GM20431 (cell line): ENCODE data around the gene IKZF4.
"Not testable (repeated sequence)": the region's sequence is repeated elsewhere in the genome, so short reads cannot be mapped to it uniquely, and the experiment has no call there.

Source experiments
- in situ Hi-C: fragments of 300-500 bp; cut with MseI, MboI; formaldehyde crosslinking; loops from one replicate; pipeline ENCODE4 v1.15.0; 2020; ENCODE audit warnings: low sequenced_read_pairs; ENCODE audit not compliant: unreplicated experiment

IKZF4 gene

DNA sequence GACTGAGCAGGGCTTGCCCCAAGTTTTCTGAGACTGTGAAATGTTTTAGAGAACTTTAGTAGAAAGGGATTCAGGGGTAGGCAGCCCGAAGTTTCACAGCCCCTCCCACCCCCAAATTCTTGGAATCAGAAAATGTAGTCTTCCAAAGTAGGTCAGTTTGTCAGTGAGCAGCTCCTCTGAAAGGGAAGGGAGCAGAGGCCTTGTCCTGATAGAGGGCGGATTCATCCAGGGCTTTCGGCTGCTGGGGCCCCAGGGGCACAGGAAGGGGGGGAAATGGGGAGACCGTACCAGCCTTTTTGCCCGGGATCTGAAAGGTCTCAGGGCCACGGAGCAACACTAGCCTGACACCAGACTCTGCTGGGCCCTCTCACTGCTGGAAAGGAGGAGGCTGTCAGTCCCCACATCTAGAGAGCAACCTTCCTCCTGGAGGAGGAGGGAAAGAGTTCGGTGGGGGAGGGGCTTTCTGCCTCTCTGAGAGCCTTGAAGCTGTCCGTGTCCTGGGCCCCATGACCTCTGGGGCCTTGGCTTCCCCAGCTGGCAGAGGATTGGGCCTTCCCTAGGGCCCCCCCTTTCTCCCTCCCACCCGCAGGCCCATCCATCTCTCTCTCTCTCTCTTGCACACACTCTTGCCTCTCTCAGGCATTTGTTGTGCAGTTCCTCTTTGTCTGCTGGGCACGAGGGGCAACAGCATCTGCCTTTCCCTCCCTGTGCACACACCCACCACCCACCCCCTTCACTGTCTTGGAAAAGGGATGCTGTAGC lies at the start of gene IKZF4:
Gene IKZF4, plus strand, starts transcription at position 621 of the 762 bp plus-strand sequence. CDS start 451 bp downstream, outside the sequence.
- in situ Hi-C loops, result no loop called here

DNA sequence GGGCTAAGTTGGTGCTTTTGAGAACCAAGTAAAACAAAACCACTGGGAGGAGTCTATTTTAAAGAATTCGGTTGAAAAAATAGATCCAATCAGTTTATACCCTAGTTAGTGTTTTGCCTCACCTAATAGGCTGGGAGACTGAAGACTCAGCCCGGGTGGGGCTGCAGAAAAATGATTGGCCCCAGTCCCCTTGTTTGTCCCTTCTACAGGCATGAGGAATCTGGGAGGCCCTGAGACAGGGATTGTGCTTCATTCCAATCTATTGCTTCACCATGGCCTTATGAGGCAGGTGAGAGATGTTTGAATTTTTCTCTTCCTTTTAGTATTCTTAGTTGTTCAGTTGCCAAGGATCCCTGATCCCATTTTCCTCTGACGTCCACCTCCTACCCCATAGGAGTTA lies 48.8 kb upstream of the IKZF4 start:
- in situ Hi-C loops, result no loop called here

DNA sequence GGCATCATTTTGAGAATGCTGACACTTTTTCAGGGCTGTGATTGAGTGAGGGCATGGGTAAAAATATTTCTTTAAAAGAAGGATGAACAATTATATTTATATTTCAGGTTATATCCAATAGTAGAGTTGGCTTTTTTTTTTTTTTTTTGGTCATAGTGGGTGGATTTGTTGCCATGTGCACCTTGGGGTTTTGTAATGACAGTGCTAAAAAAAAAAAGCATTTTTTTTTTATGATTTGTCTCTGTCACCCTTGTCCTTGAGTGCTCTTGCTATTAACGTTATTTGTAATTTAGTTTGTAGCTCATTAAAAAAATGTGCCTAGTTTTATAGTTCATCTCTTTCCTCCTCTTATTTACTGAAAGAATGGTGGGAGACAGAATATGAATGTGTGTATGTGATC lies 48.4 kb upstream of the IKZF4 start:
- in situ Hi-C loops, result no loop called here

DNA sequence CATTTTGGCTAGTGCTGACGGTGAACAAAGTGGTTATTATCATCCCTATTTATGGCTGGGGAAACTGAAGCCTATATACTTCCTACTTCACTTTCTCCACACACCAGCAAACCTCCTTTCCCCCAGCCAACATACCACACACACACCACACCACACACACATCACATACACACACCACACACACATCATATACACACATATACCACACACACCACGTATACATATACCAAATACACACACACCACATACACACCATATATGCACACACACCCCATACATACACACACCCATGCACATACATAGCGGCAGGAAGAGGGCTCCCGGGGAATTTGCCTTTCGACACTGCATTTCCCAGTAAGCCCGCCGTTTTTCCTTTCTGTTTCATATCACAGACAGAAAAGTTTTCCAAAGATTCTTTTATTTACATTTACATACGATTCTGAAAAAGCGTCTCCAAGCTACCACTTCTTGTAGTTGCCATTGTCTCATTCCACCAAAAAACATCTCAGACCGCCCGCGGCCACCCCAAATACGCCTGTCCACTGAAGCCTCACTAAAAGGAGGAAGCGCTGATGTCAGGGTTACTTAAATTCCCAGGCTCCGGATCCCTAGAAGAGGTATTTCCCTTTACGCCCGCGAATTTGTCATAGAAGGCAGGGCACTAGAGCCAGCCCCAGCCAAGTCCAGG lies 47.8 kb upstream of the IKZF4 start:
- in situ Hi-C loops, result no loop called here

DNA sequence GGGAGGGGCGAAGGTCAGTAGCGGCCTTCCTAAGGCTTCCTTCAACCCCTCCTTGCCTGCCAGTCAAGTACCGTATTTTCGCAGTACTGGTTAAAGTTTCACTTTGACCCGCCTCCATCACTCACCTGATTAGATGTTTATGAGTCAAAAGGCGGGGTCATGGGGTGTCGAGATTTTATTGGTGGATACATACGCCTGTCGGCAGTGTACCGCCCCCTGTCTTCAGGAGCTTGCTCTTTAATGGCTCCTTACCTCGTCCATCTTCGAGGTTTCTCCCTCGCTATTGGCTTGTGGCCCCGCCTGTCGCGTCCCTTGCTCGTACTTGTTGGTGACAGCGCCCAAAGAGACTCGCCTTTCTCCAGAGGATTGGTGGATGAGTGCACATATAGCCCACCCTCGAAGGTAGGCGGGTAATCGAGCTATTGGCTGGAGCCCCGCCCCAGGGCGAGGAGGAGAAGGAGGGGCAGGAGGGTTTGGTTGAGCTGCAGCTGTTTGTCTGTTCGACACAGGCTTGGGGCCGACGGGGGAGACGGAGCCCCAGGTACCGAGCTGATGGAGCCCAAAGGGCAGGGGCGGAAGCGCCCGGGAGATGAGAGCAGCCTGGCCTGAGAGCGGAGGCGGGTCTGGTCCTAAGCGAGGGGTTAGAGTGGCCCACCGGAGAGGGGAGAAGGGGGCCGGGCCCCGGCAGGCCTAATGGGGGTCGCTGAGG lies 47.1 kb upstream of the IKZF4 start, which contains the start of gene RAB5B:
Gene RAB5B, plus strand, starts transcription at position 480 of the 709 bp plus-strand sequence. CDS start 12,883 bp downstream, outside the sequence.
- in situ Hi-C loops, result no loop called here

DNA sequence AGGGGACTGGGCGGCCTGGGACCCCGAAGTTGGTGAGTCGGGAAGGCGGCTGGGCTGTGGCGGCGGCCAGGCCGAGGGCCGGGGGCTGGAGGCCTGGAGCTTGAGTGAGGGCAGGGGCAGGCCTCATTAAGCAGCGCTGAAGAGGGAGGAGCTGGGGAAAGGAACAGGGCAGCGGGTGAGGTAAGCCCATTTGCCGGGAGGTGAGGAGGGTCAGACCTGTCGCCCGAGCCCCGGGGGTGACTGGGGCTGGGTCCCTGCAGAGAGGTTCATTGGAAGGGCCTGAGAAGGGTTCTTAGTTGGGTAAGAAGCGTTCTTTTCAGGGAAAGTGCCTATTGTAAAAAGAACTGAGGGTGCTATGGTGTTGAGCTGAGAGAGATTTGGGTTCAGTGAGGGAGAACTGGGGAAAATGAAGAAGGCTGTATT lies 46.5 kb upstream of the IKZF4 start:
- in situ Hi-C loops, result no loop called here

DNA sequence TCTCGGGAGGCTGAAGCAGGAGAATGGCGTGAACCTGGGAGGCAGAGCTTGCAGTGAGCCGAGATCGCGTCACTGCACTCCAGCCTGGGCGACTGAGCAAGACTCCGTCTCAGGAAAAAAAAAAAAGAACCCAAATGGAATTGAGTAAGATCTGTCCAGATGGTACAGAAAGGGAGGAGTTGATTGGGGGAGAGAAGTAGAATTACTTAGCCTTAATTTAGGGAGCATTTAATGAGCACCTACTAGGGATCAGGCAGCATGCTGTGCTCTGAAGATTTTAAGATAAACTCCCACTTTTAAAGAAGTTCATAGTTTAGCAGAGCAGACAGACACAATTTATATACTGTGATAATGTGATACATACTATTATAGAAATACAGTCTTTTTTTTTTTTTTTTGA lies 42.5 kb upstream of the IKZF4 start:
- in situ Hi-C loops, result no loop called here

DNA sequence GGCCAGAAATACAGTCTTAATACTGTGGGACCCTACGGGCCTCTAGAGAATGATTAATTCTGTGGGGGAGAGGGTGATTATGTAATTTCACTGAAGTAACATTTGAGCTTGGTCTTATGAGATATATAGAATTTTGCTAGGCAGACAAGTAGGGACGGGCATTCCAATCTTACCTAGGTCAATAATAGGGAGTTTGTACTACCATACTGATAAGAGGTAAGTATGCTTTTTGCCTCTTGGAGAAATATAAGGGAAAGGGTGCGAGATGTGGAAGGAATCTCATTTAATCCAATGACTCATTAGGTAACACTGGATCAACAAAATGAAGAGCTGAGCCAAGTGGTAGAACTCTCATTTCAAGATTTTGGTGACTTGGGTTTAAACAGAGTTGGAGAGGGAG lies 41.8 kb upstream of the IKZF4 start:
- in situ Hi-C loops, result no loop called here

DNA sequence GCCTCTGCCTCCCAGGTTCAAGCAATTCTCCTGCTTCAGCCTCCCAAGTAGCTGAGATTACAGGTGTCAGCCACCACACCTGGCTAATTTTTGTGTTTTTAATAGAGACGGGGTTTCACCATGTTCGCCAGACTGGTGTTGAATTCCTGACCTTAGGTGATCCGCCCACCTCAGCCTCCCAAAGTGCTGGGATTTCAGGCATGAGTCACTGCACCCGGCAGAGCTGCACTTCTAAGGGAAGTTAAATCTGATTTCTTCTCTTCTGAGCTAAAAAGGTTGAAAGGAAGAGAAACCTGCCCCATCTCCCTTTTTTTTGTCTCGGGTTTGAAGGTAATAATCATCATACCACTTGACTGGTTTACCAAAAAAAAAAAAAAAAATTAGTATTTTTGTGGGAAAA lies 39.0 kb upstream of the IKZF4 start:
- in situ Hi-C loops, result not testable (repeated sequence)

DNA sequence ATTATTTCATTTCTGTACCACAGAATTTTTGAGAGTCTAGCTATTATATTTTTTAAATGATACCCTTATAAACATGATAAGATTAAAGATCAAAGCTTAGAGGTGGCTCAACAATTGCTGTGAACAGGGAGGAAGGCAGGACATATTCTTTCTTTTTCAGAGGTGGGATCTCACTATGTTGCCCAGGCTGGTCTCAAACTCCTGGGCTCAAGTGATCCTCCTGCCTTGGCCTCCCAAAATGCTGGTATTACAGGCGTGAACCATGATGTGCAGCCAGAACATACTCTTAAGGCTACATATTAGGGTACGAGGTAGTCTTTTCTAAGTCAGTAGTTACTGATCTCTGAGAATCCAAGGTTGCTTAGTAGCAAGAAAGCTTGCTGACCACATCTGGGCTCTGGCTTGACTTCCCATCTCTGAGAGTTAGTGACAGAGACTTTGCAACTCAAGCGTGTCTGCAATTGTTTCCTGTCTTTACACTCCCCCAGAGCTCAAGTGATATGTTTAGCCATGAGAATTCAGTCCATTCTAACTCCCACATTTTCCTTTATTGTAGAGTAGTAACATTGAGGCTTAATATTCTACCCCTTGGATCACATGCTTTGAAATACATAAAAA lies 38.4 kb upstream of the IKZF4 start:
- in situ Hi-C loops, result no loop called here

DNA sequence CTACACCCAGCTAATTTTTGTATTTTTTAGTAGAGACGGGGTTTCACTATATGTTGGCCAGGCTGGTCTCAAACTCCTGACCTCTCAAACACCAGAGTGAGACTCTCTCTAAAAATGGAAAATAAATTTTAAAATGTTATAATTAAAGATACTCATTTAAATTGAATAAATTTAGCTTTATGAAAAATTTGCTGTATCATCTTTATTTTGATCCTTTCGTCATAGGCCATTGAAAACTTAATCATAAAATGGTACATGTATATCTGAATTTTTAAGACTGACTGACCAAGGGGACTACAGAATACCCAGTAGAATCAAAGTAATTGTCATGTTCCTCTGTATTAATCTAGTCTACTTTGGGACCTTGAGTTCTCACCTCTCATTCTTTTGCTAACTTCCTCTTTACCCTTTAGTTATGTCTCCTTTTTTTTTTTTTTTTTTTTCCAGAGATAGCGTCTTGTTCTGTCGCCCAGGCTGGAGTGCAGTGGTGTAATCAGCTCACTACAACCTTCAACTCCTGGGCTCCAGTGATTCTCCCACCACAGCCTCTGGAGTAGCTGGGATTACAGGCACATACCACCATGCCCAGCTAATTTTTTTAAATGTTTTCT lies 37.5 kb upstream of the IKZF4 start:
- in situ Hi-C loops, result no loop called here

DNA sequence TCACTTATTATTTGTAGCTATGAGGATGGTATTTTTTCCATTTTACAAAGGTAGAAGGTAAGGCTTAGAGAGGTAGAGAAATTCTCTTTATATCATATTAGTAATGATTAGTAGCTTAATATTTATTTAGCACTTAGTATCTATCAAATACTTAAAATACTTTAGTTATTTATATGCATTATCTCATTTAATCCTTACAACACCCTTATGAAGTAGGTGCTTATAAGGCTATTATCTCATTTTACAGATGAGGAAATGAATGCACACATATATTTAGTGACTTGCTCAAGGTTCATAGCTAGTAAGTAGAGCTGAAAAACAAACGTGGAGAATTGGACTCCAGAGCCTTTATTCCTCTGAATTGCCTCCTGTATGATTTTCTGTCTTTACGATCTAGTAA lies 36.0 kb upstream of the IKZF4 start:
- in situ Hi-C loops, result no loop called here

DNA sequence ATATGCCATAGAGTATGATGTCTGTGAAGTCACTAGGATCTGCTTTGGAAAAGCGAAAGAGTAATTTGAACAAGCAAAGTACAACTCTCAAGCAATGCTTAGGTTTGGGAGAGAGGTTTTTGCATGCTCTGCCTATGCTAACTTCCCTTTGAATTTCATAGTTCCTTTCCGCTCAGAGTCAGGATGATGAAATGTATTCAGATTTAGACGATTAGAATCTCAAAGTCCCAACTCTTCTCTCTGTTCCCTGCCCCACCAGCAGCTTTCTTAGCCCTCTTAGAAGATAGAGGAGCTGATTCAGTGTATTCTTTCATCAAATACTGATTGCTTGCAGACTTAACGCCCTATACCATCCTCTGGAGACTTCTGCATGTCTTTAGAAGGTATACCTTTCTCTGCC lies 35.5 kb upstream of the IKZF4 start:
- in situ Hi-C loops, result no loop called here

DNA sequence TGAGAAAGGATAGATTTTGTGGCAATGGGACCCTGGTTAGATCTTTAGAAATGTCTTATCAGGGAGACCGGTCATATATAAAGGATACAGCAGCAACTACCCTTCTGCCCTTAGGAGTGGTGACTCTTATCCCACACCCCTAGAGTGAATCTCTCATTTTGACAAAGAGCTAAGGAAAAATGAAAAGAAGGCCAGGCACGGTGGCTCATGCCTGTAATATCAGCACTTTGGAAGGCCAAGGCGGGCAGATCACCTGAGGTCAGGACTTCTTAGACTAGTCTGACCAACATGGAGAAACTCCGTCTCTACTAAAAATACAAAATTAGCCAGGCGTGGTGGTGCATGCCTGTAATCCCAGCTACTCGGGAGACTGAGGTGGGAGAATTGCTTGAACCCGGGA lies 34.9 kb upstream of the IKZF4 start:
- in situ Hi-C loops, result not testable (repeated sequence)

DNA sequence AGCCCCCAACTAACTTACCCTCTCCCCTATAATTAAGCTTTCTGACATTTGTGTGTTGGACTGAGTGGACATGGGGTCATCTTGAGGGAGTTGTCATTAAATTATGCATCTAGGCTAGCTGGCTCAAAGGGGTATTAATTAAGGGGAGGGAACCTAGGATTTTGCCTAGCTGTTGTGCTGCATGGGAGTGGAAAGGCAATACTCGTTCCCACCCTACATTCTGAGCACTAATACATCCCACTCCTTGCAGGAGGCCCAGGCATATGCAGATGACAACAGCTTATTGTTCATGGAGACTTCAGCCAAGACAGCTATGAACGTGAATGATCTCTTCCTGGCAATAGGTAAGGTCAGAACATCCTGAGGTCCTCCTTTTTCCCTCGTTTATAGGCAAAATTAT lies 29.7 kb upstream of the IKZF4 start:
- in situ Hi-C loops, result no loop called here

DNA sequence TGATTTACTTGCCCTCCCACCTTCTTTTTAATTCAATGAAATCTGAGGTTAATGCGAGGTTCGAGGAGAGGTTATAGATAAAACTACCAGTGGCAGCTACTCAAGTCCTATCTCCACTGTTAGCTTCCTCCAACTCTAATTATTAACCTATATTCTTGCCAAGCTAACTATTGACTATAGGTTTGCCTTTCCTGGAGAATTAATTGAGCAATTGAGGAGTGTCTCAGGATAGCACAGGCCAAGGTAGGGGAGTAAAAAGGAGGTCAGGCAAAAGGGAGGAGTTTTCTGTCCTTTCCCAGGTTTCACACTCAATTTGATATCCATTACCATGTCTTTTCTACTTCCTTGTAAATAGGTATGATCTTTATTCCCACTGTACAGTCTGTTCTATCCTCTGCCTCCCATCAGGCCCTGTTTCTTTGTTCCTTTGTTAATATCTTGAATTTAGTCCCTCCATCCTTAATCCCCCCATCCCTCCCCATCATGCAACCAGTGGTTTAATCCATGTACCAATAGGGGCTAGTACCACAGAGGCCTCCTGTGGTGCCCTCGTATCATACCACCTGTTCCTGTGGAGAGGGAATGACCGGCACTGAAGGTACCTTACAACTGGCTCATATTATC lies 27.5 kb upstream of the IKZF4 start:
- in situ Hi-C loops, result no loop called here

DNA sequence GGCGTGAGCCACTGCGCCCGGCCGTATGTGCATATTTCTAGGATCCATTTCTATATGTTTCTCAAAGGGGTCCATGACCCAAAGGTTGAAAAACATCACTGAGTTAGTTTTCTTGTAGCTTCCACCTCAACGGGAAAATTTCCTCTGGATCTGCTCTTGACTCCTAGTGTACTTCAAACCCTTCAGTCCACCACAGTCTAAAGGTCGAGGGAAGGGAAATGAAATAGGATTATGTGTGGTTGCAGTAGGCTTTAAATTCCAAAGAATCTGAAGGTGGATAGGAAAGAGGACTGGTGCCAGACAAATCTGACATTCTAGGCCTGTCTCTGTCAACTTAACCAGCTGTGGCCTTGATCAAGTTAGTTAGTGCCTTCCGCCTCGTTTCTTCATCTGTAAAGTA lies 25.5 kb upstream of the IKZF4 start:
- in situ Hi-C loops, result no loop called here

DNA sequence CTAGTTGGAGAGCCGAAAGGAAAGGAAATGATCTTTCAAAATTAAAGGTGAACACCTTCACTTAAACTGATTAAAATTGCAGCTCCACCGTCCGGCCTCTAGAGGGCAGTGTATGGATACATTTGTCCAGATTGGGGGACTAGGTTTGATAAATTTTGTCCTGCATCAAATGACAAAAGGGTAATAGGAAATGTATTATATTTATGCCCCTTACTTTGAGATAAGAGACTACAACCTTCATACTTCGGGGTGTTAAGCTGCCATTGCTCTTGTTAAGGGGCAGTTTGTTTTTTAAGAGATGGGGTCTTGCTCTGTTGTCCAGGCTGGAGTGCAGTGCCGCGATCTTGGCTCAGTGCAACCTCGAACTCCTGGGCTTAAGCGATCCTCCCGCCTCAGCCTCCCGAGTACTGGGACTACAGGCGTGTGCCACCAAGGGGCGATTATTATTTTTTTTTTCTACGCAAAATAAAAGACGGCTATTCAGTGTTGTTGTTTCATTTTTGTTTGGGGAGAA lies 24.6 kb upstream of the IKZF4 start:
- in situ Hi-C loops, result no loop called here

DNA sequence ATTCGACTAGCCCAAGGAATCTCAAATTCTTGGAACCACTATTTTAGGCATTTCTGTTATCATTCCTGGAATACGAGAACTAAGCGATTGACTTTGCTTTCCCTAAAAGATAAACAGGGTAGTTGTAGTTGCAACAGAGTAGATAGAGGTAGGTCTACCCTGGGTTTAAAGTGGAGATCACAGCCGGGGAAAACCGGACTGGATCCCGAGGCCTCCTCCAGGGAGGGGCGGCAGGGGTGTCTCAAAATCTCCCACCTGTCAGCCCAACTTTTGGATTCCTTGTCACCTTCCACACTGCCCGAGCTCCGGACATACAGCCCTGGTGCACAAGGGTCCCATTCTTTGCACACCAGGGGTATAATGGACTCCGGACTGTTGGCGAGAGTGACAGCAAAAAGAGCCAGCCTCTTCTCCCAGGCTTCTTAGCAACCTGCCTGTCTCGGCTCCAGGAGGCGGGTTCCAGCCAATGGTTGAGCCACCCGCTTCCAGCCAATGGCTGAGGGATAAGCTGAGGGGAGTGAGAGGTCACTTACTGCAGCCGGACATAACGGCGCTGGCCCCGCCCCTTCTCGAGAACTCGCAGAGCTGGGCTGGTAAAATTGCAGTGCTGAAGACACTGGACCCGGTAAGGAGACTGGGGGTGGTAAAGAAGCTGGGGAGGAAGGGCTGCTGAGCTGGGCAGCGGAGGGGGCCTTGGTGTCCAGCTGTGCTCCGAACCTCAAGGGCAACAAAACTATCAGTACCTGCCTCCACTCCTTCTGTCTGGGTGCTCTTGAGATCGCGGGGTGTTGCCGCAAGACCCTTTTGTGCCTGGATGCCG lies 23.9 kb upstream of the IKZF4 start, which contains the start of gene SUOX:
Gene SUOX, plus strand, starts transcription at position 562 of the 820 bp plus-strand sequence. CDS start 4,946 bp downstream, outside the sequence.
- in situ Hi-C loops, result no loop called here
